ENCODE data around the gene CELF4. TPM values are rescaled to one million over a fixed set of nuclear protein-coding genes. Genes with fewer than 3 reads are reported as not detected.

CELF4 gene
- total RNA-seq (2022; extraction: Qiagen RNA extraction; ENCODE audit: low read depth) = not detected in 5 replicates

DNA sequence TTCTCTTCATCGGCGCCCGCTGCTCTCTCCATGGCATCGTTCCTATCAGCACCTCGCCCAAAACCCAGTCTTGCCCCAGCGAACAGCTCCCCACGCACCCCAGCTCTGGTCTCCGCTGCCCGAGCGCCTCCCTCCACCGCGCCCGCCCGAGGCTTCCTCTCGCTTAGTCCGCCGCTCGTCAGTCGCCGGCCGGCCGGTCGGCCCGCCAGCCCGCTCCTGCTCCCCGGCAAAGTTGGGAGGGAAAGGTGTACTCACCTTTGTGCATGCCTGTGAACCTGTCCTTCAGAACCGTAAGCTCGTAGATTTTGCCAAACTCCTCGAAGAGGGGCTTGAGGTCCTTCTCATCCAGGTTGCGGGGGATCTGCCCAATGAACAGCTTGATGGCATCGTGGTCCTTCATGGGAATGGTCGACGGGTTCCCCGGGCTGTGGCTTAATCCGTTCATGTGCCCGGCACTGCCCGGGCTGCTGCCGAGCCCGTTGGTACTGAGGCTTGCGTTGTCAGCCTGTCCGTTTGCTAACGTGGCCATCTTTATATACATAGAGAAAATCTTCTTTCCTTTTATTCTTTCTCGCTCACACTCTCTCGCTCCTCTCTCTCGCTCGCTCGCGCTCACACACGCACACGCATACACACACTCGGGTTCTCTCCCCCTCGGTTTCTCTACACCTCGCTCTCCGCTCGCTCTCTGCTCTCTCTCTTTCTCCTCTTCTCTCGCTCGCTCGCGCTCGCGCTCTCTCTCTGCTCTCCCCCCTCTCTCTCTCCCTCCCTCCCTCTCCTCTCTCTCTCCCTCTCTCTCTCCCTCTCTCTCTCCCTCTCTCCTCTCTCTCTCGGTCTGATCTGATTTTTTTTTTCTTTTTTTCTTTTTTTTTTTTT is at the start of gene CELF4:
Gene CELF4, minus strand, starts transcription at position 698 of the 876 bp plus-strand sequence.

Data from A549 treated with RU486 at 1 μM for 4 hours (cell line).